RWPE1 (cell line): Measurements from ENCODE around the gene RABEPK.

Experiments used
- CTCF ChIA-PET: fragments of 350-600 bp; sonication (Branson Sonifier 250); formaldehyde crosslinking; extraction: SDS; loops from one replicate; lab custom pipeline; 2021; lab: Yijun Ruan, JAX
- POLR2A ChIA-PET: fragments of 400-600 bp; formaldehyde crosslinking; extraction: SDS; loops from one replicate; lab custom pipeline; 2020; ENCODE audit warnings: antibody characterized with exemption; ENCODE audit not compliant: low non-redundant PET; lab: Yijun Ruan, JAX
- DNase-seq: peaks from one replicate; pipeline ENCODE4 v3.0.0; 2012; ENCODE audit warnings: low spot score
- H3K27ac ChIP-seq: fragments of 450-650 bp; 2 replicates; pipeline ENCODE4 v1.5.1; 2017
- CTCF ChIP-seq: fragments of 450-650 bp; conservative IDR thresholded peaks from 2 replicates; pipeline ENCODE4 v1.5.1; 2017; ENCODE audit warnings: low read depth, mild to moderate bottlenecking

The RABEPK gene

DNA sequence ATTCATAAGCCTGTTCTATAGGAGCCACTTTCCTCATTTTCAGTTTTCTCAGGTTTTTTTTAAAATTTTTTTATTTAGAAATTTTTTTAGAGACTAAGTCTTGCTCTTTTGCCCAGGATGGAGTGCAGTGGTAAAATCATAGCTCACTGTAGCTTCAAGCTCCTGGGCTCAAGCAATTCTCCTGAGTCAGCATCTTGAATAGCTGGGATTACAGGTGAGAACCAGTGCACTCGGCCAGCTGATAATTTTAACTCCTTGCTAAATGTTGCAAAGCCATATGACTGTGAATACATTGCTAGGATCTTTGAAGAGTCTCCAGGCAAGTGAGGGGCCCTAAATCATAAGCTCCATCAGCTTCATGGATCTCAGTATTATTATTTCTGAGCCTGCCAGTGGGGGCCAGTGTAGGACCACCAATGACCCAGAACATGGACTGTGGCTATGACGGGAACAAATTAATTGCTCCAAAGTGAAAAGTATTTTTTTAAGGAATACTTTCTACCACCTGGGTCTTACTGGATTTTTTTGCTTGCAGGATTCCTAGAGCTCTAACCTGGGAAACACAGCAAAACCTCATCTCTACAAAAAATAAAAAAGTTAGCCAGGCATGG lies 55.5 kb downstream of the RABEPK start:
- POLR2A ChIA-PET: interaction anchor here (2.5 kb wide), 1 partner anchor 15 kb away, joined by 11 read pairs; the partner anchor contains the start of gene HSPA5
- TF ChIP-seq CTCF: peak; percentile 46; the same call in 1 of the 2 replicates
- CTCF ChIA-PET: interaction anchor here (0.6 to 1.2 kb wide), 9 partner anchors 12 to 404 kb away, joined by 3 to 7 read pairs (median 4); no protein-coding TSS in a partner anchor
- no peak overlapping the region for H3K27ac ChIP-seq
- DNase-seq: no peak

DNA sequence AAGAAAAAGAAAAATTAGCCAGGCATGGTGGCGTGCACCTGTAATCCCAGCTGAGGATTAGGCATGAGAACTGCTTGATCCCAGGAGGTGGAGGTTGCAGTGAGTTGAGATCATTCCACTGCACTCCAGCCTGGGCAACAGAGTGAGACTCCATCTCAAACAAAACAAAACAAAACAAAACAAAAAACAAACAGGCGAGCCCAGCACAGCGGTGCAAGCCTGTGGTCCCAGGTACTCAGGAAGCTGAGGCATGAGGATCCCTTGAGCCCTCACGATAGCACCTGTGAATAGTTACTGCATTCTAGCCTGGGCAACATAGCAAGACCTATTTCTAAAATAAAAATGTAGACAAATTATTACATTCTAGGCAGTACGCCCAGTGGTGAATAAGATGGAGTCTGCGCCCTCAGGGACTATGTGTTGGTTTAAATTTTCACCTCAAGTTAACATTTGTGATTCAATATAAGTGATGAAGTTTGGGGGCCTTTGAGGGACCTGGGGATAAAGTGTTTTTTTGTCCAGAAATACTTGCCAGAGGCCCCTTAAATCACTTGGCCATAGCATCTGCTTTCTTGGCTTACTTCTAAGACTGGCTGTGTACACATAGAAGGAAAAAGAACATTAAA lies 57.9 kb downstream of the RABEPK start:
- ChIA-PET CTCF (no interaction called here), POLR2A (no interaction called here)
- DNase-seq: no peak
- TF ChIP-seq CTCF: no peak
- no peak overlapping the region for H3K27ac ChIP-seq

- no peak overlapping the region for H3K27ac ChIP-seq
- no peak for DNase-seq
- TF ChIP-seq CTCF: no peak
- CTCF ChIA-PET: no interaction called here
- POLR2A ChIA-PET: no interaction called here
Measured at GRCh38 chr9:125258832-125259534, 58.6 kb downstream of the RABEPK start.

- no peak overlapping the region for H3K27ac ChIP-seq
- no peak for DNase-seq
- TF ChIP-seq CTCF: no peak
- CTCF ChIA-PET: interaction anchor here (0.7 kb wide), 2 partner anchors 11 to 328 kb away, joined by 4 to 5 read pairs; no protein-coding TSS in a partner anchor
- POLR2A ChIA-PET: interaction anchor here (1.0 kb wide), 2 partner anchors 13 to 104 kb away, joined by 6 to 7 read pairs; no protein-coding TSS in a partner anchor
Measured at GRCh38 chr9:125260561-125260960, 60.2 kb downstream of the RABEPK start.

DNA sequence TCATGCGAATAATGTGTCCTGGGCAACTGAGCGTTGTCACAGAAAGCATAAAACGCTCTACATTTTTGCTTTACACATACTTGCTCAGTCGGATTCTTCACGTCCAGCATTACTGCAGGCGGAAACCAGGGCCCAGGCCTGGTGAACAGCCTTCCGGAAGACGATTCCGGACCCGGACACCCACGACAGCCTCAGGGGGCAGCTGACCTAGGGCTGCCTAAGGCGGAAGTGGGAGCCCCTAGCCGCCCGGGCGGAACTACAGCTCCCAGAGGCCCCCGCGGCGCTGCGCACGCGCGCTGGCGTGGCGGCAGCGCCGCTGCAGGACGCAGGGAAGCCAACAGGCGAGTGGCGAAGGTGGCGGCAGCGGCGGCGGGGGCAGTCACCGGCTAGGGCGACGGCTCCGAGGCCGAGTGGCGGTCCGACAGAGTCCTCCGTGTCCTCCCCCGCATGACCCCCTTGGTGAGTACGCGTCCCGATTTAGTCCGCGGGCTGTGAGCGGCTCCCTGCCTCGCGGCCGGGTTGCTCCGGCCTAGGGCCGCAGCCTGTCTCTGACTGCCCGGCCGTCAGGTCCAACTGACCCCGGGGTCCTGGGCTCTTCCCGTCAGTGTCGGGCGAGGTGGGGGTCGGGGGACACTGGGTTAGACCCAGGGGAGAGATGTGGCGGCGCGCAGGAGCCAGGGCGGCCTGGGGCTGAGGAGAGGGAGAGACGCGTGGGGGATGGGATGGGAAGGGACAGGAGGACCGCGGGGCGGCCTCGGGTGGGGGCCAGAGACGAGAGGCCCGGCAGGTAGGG lies 61.4 kb downstream of the RABEPK start, which contains the start of gene GAPVD1:
GAPVD1 (plus strand) TSS at position 326 of the 793 bp plus-strand sequence. CDS start 37,096 bp downstream, outside the sequence.
- peak within 1 kb of the TSS; percentile 75 for H3K27ac ChIP-seq
- POLR2A ChIA-PET: interaction anchor here (0.6 to 1.0 kb wide), 7 partner anchors 11 to 137 kb away, joined by 3 to 7 read pairs (median 4); partner anchors contain the start of gene HSPA5
- CTCF ChIA-PET: interaction anchor here (0.7 to 1.3 kb wide), 5 partner anchors 12 to 1693 kb away, joined by 3 to 5 read pairs (median 3); no protein-coding TSS in a partner anchor
- peak; percentile 99 for DNase-seq
- peak; percentile 82 for TF ChIP-seq CTCF
